NT2/D1 (cell line): ENCODE data around the gene FSHR.

Source experiments
- DNase-seq: peaks from one replicate; pipeline ENCODE4 v3.0.0-alpha.2; 2011; ENCODE audit warnings: low read depth, low spot score
- H3K27me3 ChIP-seq: 2 replicates; pipeline ENCODE4 v1.6.0; 2011; ENCODE audit warnings: mild to moderate bottlenecking; ENCODE audit not compliant: insufficient read length, insufficient read depth
- H3K36me3 ChIP-seq: 2 replicates; pipeline ENCODE4 v1.6.1; 2011; ENCODE audit warnings: mild to moderate bottlenecking, low read length, mixed read lengths; ENCODE audit not compliant: insufficient read depth, insufficient read length
- H3K4me1 ChIP-seq: 2 replicates; pipeline ENCODE4 v1.5.1; 2011; ENCODE audit not compliant: insufficient read depth, insufficient read length
- H3K4me3 ChIP-seq: 2 replicates; pipeline ENCODE4 v1.5.1; 2011; ENCODE audit warnings: low read depth; ENCODE audit not compliant: insufficient read length
- H3K9ac ChIP-seq: 2 replicates; pipeline ENCODE4 v1.6.0; 2011; ENCODE audit warnings: low read depth; ENCODE audit not compliant: insufficient read length
- H3K9me3 ChIP-seq: 2 replicates; pipeline ENCODE4 v1.5.1; 2011; ENCODE audit warnings: mild to moderate bottlenecking, low read length; ENCODE audit not compliant: insufficient read depth
- SUZ12 ChIP-seq: IDR thresholded peaks from 2 replicates; pipeline ENCODE4 v1.6.1; 2011; ENCODE audit not compliant: insufficient read length, insufficient read depth; ENCODE audit errors: extremely low read depth
- YY1 ChIP-seq: IDR thresholded peaks from 2 replicates; pipeline ENCODE4 v1.6.1; 2011; ENCODE audit not compliant: insufficient read length, insufficient read depth
- ZNF274 ChIP-seq: IDR thresholded peaks from 2 replicates; pipeline ENCODE4 v1.6.1; 2011; ENCODE audit warnings: mild to moderate bottlenecking, low read depth, low read length

FSHR gene

GRCh38 chr2:48991415-48992131 lies 162.7 kb downstream of the FSHR start:
- Histone ChIP-seq H3K4me3 (no peak overlapping the region), H3K9ac (no peak overlapping the region), H3K27me3 (no peaks in the 10 kb centered on the region), H3K9me3 (no peaks in the 10 kb centered on the region), H3K4me1 (no peaks in the 10 kb centered on the region), H3K36me3 (no peaks in the 10 kb centered on the region)
- TF ChIP-seq SUZ12 = no peak
- TF ChIP-seq ZNF274 = no peak
- no peak for TF ChIP-seq YY1
- DNase-seq = no peak

- Histone ChIP-seq H3K4me1 (no peaks in the 10 kb centered on the region), H3K36me3 (no peaks in the 10 kb centered on the region), H3K27me3 (no peaks in the 10 kb centered on the region), H3K9me3 (no peaks in the 10 kb centered on the region), H3K9ac (no peak overlapping the region), H3K4me3 (no peak overlapping the region)
- no peak for DNase-seq
- no peak for TF ChIP-seq SUZ12
- no peak for TF ChIP-seq ZNF274
- TF ChIP-seq YY1 = no peak
Measured at GRCh38 chr2:48984922-48985321, 169.4 kb downstream of the FSHR start.

GRCh38 chr2:48983551-48983950 lies 170.8 kb downstream of the FSHR start:
- TF ChIP-seq YY1 (no peak), ZNF274 (no peak), SUZ12 (no peak)
- no peak overlapping the region for H3K4me3 ChIP-seq
- H3K9ac ChIP-seq = no peak overlapping the region
- no peak for DNase-seq
- H3K36me3 ChIP-seq = no peaks in the 10 kb centered on the region
- H3K27me3 ChIP-seq = no peaks in the 10 kb centered on the region
- no peaks in the 10 kb centered on the region for H3K4me1 ChIP-seq
- no peaks in the 10 kb centered on the region for H3K9me3 ChIP-seq

GRCh38 chr2:48982887-48983435 lies 171.4 kb downstream of the FSHR start:
- Histone ChIP-seq H3K9ac (no peak overlapping the region), H3K9me3 (no peaks in the 10 kb centered on the region), H3K36me3 (no peaks in the 10 kb centered on the region), H3K4me3 (no peak overlapping the region), H3K27me3 (no peaks in the 10 kb centered on the region), H3K4me1 (no peaks in the 10 kb centered on the region)
- no peak for DNase-seq
- no peak for TF ChIP-seq YY1
- no peak for TF ChIP-seq ZNF274
- TF ChIP-seq SUZ12 = no peak

DNA sequence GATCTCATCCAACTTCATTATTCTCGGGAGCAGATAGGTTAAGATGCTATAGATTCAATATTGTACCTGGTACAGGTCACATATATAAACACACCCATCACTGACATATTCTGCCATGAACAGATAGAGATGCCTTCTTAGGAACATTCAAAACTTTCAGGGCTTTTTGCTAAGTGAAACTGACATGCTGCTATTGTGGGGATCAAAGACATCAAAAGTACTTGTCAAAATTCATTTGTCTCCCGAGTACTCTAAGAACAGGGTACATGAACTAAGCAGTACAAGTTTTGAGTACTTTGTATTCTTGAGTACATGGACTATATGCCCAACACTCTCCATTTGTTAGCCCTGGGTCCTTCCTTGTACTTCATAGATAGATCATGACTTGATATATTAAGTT lies 173.5 kb downstream of the FSHR start:
- no peak overlapping the region for H3K4me3 ChIP-seq
- TF ChIP-seq YY1 (no peak), SUZ12 (no peak), ZNF274 (no peak)
- no peaks in the 10 kb centered on the region for H3K4me1 ChIP-seq
- no peaks in the 10 kb centered on the region for H3K36me3 ChIP-seq
- DNase-seq = no peak
- H3K9me3 ChIP-seq = no peaks in the 10 kb centered on the region
- H3K9ac ChIP-seq = no peak overlapping the region
- H3K27me3 ChIP-seq = no peaks in the 10 kb centered on the region

DNA sequence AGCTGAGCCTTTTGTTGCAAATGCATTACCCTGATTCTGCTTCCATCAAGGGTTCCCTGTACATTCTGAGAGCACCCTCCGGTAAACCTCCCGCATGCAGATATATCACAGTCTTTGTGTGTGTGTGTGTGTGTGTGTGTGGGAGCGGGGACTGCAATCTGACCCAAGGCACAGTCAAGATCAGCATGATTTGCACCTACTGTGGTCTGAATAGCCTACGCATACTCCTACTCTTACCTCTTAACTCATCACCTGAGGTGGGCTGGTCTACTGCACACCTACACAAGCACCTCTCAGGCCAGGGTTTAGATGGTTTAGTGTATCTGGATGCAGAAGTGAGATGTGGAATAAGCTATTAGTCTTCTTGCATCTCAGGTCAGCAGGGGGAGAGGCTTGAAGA lies 174.6 kb downstream of the FSHR start:
- TF ChIP-seq ZNF274 = no peak
- TF ChIP-seq YY1 = no peak
- TF ChIP-seq SUZ12 = no peak
- no peaks in the 10 kb centered on the region for H3K4me1 ChIP-seq
- H3K9me3 ChIP-seq = no peaks in the 10 kb centered on the region
- no peak for DNase-seq
- no peak overlapping the region for H3K4me3 ChIP-seq
- no peaks in the 10 kb centered on the region for H3K36me3 ChIP-seq
- H3K27me3 ChIP-seq = no peaks in the 10 kb centered on the region
- H3K9ac ChIP-seq = no peak overlapping the region

DNA sequence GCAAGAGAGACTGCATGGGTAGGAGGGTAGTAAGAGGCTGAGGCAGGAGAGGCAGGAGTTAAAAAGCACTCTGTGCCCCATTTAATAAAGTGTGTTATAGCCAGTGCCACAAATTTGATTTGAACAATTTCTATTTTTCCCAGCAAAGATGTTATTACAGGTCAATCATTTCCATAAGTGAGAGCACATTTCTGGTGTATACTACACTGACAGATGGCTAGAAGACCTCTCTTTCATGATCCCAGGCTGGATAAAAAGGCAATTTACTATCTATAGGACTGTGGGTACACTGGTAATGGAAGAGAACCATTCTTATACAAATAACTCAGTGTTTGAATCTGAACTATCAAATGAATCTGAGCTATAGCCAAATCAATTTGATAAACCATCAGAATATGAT lies 176.2 kb downstream of the FSHR start:
- Histone ChIP-seq H3K9me3 (no peaks in the 10 kb centered on the region), H3K27me3 (no peaks in the 10 kb centered on the region), H3K4me1 (no peaks in the 10 kb centered on the region), H3K36me3 (no peaks in the 10 kb centered on the region), H3K4me3 (no peak overlapping the region), H3K9ac (no peak overlapping the region)
- DNase-seq = no peak
- TF ChIP-seq ZNF274 = no peak
- no peak for TF ChIP-seq YY1
- TF ChIP-seq SUZ12 = no peak
